Subcutaneous adipose tissue (tissue), 4 donors: Measurements from ENCODE around the gene ARFGAP3. TPM values are rescaled to one million over a fixed set of nuclear protein-coding genes. Genes with fewer than 3 reads are reported as not detected.

ENCODE experiments used
- total RNA-seq, 4 donors: library from RNA; depleted of rRNA; stranded (reverse); fragments of >200 nt; gene quantifications; one replicate each; pipeline ENCODE4 v1.1.0, GENCODE V29; 2016
- TF ChIP-seq, protein P1 (sequence below): fragments of 450-650 bp; IDR thresholded peaks from one replicate; pipeline ENCODE4 v1.5.1; 2016; ENCODE audit warnings: low read depth, mild to moderate bottlenecking, control low read depth, antibody characterized with exemption, moderate library complexity

ARFGAP3 gene
- total RNA-seq, 4 donors from 2014 or later = 31.8 to 72.1 (median 50.8) TPM

GRCh38 chr22:42869463-42869862 lies 12.4 kb upstream of the ARFGAP3 start:
- TF ChIP-seq, protein P1, sequence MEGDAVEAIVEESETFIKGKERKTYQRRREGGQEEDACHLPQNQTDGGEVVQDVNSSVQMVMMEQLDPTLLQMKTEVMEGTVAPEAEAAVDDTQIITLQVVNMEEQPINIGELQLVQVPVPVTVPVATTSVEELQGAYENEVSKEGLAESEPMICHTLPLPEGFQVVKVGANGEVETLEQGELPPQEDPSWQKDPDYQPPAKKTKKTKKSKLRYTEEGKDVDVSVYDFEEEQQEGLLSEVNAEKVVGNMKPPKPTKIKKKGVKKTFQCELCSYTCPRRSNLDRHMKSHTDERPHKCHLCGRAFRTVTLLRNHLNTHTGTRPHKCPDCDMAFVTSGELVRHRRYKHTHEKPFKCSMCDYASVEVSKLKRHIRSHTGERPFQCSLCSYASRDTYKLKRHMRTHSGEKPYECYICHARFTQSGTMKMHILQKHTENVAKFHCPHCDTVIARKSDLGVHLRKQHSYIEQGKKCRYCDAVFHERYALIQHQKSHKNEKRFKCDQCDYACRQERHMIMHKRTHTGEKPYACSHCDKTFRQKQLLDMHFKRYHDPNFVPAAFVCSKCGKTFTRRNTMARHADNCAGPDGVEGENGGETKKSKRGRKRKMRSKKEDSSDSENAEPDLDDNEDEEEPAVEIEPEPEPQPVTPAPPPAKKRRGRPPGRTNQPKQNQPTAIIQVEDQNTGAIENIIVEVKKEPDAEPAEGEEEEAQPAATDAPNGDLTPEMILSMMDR = no peak

GRCh38 chr22:42868751-42869251 lies 11.7 kb upstream of the ARFGAP3 start:
- TF ChIP-seq, protein P1 = no peak

GRCh38 chr22:42866100-42866499 lies 9.0 kb upstream of the ARFGAP3 start:
- TF ChIP-seq, protein P1 = no peak

- TF ChIP-seq, protein P1 = no peak
Observed at GRCh38 chr22:42865536-42865935, 8.5 kb upstream of the ARFGAP3 start.

GRCh38 chr22:42863349-42863961 lies 6.4 kb upstream of the ARFGAP3 start:
- TF ChIP-seq, protein P1 = no peak

DNA sequence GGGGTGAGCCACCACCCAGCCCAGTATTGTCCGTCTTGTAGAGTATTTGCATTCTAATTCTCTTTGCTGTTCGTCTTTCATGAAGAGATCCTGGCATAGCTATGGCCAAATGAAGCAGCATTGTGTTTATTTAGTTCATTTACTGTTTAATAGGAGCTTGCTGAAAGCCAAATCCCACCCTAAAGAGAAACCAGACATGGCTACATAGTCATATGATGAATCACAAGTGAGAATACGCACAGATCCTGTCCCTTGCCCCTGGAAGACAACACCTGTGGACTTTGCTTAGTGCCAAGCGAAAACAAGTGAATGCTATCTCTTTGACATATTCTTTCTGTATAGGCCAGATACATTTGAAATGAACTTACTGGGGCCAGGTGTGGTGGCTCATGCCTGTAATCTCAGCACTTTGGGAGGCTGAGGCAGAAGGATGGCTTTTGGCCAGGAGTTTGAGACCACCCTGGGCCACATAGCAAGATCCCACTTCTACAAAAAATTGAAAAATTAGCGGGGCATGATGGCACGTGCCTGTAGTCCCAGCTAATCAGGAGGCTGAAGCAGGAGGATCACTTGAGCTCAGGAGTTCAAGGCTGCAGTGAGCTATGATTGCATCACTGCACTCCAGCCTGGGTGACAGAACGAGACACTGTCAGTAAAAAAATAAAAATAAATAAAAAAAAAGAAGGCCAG lies 5.1 kb upstream of the ARFGAP3 start:
- TF ChIP-seq, protein P1 = no peak

DNA sequence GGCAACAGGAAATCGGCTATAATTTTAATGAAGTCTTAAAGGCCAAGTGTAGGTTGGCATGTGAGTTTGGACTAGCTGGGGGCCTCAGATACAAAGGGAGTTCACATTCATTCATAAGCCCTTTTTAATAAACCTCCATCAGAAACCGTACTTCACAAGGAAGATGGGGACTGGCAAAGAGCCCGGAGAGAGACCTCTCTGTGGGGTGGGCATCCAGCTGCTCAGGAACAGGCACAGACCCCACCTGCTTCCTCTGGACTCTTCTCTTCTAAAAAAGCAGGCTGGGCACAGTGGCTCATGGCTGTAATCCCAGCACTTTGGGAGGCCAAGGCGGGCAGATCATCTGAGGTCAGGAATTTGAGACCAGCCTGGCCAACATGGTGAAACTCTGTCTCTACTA lies 3.9 kb upstream of the ARFGAP3 start:
- TF ChIP-seq, protein P1 = no peak
